GM23248 (cell line): ENCODE measurements around the gene SMPD2. TPM values are rescaled to one million over a fixed set of nuclear protein-coding genes. Genes with fewer than 3 reads are reported as not detected.

Experiments
- DNase-seq: peaks from one replicate; pipeline ENCODE4 v3.0.0-alpha.2; 2015
- H2AFZ ChIP-seq: fragments of 200-600 bp; sonication (generic); 2 replicates; pipeline ENCODE4 v1.6.1; 2016; ENCODE audit warnings: antibody characterized with exemption
- H3F3A ChIP-seq: fragments of 200-600 bp; sonication (generic); 2 replicates; pipeline ENCODE4 v1.6.1; 2016; ENCODE audit warnings: mild to moderate bottlenecking, antibody characterized with exemption, mixed run types; ENCODE audit not compliant: insufficient read depth
- H3K27ac ChIP-seq: fragments of 200-600 bp; sonication (generic); 2 replicates; pipeline ENCODE4 v1.5.1; 2016; ENCODE audit warnings: mild to moderate bottlenecking
- H3K27me3 ChIP-seq: fragments of 200-600 bp; sonication (generic); replicated peaks from 2 replicates; pipeline ENCODE4 v1.6.1; 2016; ENCODE audit warnings: mild to moderate bottlenecking; ENCODE audit not compliant: insufficient read depth
- H3K36me3 ChIP-seq: fragments of 200-600 bp; sonication (generic); 2 replicates; pipeline ENCODE4 v1.6.1; 2016; ENCODE audit warnings: low read depth, mild to moderate bottlenecking
- H3K4me1 ChIP-seq: fragments of 200-600 bp; sonication (generic); 2 replicates; pipeline ENCODE4 v1.6.1; 2016; ENCODE audit warnings: mild to moderate bottlenecking; ENCODE audit not compliant: insufficient read depth
- H3K4me2 ChIP-seq: fragments of 200-600 bp; sonication (generic); one replicate; pipeline ENCODE4 v1.6.1; 2016; ENCODE audit warnings: mild to moderate bottlenecking; ENCODE audit not compliant: unreplicated experiment
- H3K4me3 ChIP-seq: fragments of 200-600 bp; sonication (generic); 2 replicates; pipeline ENCODE4 v1.5.1; 2016; ENCODE audit warnings: mild to moderate bottlenecking
- H3K79me2 ChIP-seq: fragments of 200-600 bp; sonication (generic); 2 replicates; pipeline ENCODE4 v1.6.1; 2016; ENCODE audit warnings: mild to moderate bottlenecking; ENCODE audit not compliant: insufficient read depth
- H3K9ac ChIP-seq: fragments of 200-600 bp; sonication (generic); 2 replicates; pipeline ENCODE4 v1.6.1; 2016; ENCODE audit warnings: mild to moderate bottlenecking
- H3K9me2 ChIP-seq: fragments of 200-600 bp; sonication (generic); 2 replicates; pipeline ENCODE4 v1.6.1; 2016; ENCODE audit warnings: mixed run types, mild to moderate bottlenecking, moderate library complexity; ENCODE audit not compliant: insufficient read depth
- H3K9me3 ChIP-seq: fragments of 200-600 bp; sonication (generic); one replicate; pipeline ENCODE4 v1.6.1; 2017; ENCODE audit warnings: low read depth
- H4K20me1 ChIP-seq: fragments of 200-600 bp; sonication (generic); 2 replicates; pipeline ENCODE4 v1.6.0; 2016; ENCODE audit not compliant: insufficient read depth
- EZH2 ChIP-seq: fragments of 200-600 bp; sonication (generic); IDR thresholded peaks from 2 replicates; pipeline ENCODE4 v1.6.1; 2018; ENCODE audit warnings: antibody characterized with exemption, mild to moderate bottlenecking; ENCODE audit not compliant: insufficient read depth, poor library complexity, severe bottlenecking
- EZH2phosphoT487 ChIP-seq: fragments of 200-600 bp; sonication (generic); IDR thresholded peaks from 2 replicates; pipeline ENCODE4 v1.6.1; 2018; ENCODE audit warnings: antibody characterized with exemption, moderate library complexity, mild to moderate bottlenecking, low read depth; ENCODE audit not compliant: insufficient read depth
- WGBS, 2 experiments: methylation state at CpG; one replicate each; pipeline ENCODE4 v1.1.6; 2015 to 2017; ENCODE audit warnings: low lambda C conversion rate in 2 of 2, low coverage in 1 of 2; ENCODE audit errors: missing lambda C conversion rate in 2 of 2; 5-methylcytosine and 5-hydroxymethylcytosine counted together
- in situ Hi-C: fragments of 300-500 bp; cut with MboI; formaldehyde crosslinking; loops from 2 replicates; pipeline ENCODE4 v1.15.0; 2020
- polyA plus RNA-seq: library from polyadenylated mRNA; unstranded; fragments of >200 nt; fragmentation: Nextera tagmentation; extraction: Ambion mirVana; gene quantifications from 2 replicates; pipeline ENCODE4 v1.2.1, GENCODE V29; 2016
- total RNA-seq: library from RNA; depleted of rRNA; stranded (reverse); fragments of >200 nt; shearing (Covaris generic); gene quantifications from 2 replicates; pipeline ENCODE4 v1.2.3, GENCODE V29; 2014

The SMPD2 gene
- total and polyA plus RNA-seq, 2 experiments from 2014 or later, result 4.5 to 6.4 TPM

DNA sequence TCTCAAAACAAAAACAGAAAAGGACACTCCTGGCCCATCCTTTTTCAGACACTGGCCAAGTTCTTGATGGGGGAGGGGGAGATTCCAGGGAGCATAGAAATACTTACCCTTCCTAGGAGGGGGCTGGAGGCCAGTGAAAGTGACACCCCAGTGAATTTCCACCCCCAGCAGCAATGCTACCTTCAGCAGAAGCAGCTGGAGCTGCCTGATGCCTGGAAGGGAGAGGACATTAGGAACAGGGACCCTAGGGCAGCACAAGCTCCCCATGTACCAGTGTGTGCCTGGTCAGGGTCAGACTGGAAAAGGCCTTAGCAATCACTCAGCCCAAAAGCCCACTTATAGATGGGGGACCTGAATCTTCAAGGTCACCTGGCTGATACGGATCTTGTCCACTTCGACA, 12.6 kb downstream of the SMPD2 start:
- Histone ChIP-seq H3K27me3 (no peaks in the 10 kb centered on the region), H3K36me3 (peaks cover 7% of the 10 kb centered on the region; the same call in 1 of the 2 replicates), H3K9ac (no peak overlapping the region), H3K4me1 (peaks cover 18% of the 10 kb centered on the region), H3K4me3 (no peak overlapping the region), H3K4me2 (no peak overlapping the region), H3F3A (peaks cover 17% of the 10 kb centered on the region), H3K9me2 (no peaks in the 10 kb centered on the region), H3K9me3 (no peaks in the 10 kb centered on the region), H4K20me1 (no peaks in the 10 kb centered on the region), H3K79me2 (peaks cover 18% of the 10 kb centered on the region; the same call in 1 of the 2 replicates), H2AFZ (no peak overlapping the region), H3K27ac (no peak overlapping the region)
- 88 to 94% methylated on average over 2 of the region's 2 CpGs for WGBS, 2 experiments
- no peak for DNase-seq
- no peak for TF ChIP-seq EZH2phosphoT487
- TF ChIP-seq EZH2, result no peak
- in situ Hi-C loops, result no loop called here

DNA sequence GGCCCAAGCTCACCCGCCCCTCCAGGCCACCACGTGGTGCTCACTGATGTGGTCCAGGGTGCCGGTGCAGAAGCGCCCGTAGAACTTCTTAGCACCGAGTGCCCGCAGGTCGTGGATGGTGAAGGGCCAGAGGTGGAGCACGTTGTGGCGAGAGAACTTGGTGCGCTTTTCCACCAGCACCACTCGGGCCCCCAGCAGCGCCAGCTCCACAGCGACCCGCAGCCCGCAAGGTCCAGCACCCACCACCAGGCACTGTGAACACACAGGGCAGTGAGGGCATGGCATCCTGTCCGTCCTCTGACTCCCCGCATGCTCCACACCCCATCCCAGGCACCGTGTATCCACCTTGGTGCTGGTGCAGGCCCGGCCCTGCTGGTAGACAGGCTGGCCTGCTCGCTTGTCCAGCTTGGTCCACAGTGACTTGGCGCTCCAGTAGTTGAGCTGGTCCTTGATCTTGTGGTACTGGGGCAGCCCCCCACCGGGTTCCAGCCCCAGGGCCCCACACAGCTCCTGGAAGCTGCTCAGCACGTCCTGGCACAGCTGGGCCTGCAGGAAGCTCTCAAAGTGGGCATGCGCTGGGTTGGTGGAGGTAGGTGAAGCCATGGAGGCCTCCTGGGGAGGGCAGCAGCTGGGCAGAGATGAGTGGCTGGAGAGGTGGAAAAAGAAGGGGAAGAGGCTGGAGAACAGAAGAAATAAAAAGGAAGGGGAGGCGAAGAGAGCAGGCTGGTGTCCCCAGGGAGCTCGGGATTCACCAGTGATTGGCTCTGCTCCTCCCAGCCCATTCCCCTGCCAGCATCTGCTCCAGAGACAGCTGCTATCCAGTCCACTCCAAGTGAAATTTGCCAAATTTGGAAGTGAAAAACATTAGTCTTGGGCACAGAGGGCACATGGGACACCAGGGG, 13.3 kb downstream of the SMPD2 start:
- H3K9ac ChIP-seq, result peak overlapping the region; percentile 91
- no peaks in the 10 kb centered on the region for H3K9me2 ChIP-seq
- H3K4me1 ChIP-seq, result peaks cover 21% of the 10 kb centered on the region
- H3K36me3 ChIP-seq, result peaks cover 7% of the 10 kb centered on the region; the same call in 1 of the 2 replicates
- H3F3A ChIP-seq, result peaks cover 18% of the 10 kb centered on the region
- H3K79me2 ChIP-seq, result peaks cover 18% of the 10 kb centered on the region; the same call in 1 of the 2 replicates
- peak overlapping the region; percentile 41 for H3K27ac ChIP-seq
- TF ChIP-seq EZH2, result no peak
- no peak for TF ChIP-seq EZH2phosphoT487
- WGBS, 2 experiments, result 82 to 84% methylated on average over 24 to 27 of the region's 27 CpGs
- peak overlapping the region; percentile 82 for H2AFZ ChIP-seq
- H3K9me3 ChIP-seq, result no peaks in the 10 kb centered on the region
- peak overlapping the region; percentile 83 for H3K4me3 ChIP-seq
- H4K20me1 ChIP-seq, result no peaks in the 10 kb centered on the region
- in situ Hi-C loops, result no loop called here
- no peaks in the 10 kb centered on the region for H3K27me3 ChIP-seq
- peak overlapping the region; percentile 63 for H3K4me2 ChIP-seq
- DNase-seq, result peak; percentile 54

- no peak for TF ChIP-seq EZH2phosphoT487
- TF ChIP-seq EZH2, result no peak
- peak overlapping the region; percentile 63 for H3K4me2 ChIP-seq
- H3K9ac ChIP-seq, result peak overlapping the region; percentile 91
- H3K27me3 ChIP-seq, result no peaks in the 10 kb centered on the region
- peak overlapping the region; percentile 83 for H3K4me3 ChIP-seq
- peak; percentile 69 for DNase-seq
- peak overlapping the region; percentile 82 for H2AFZ ChIP-seq
- 2% methylated on average over 34 to 48 of the region's 48 CpGs for WGBS, 2 experiments
- H3K27ac ChIP-seq, result peak overlapping the region; percentile 41
- peaks cover 21% of the 10 kb centered on the region for H3K4me1 ChIP-seq
- no peaks in the 10 kb centered on the region for H3K9me3 ChIP-seq
- H3K9me2 ChIP-seq, result no peaks in the 10 kb centered on the region
- H4K20me1 ChIP-seq, result no peaks in the 10 kb centered on the region
- in situ Hi-C loops, result no loop called here
- peaks cover 18% of the 10 kb centered on the region for H3F3A ChIP-seq
- H3K79me2 ChIP-seq, result peaks cover 18% of the 10 kb centered on the region; the same call in 1 of the 2 replicates
- peaks cover 7% of the 10 kb centered on the region; the same call in 1 of the 2 replicates for H3K36me3 ChIP-seq
Observed at GRCh38 chr6:109454496-109455436, 14.2 kb downstream of the SMPD2 start.

GRCh38 chr6:109455437-109456110, 15.1 kb downstream of the SMPD2 start, which contains the start of gene MICAL1:
Gene MICAL1, minus strand, starts transcription at chr6:109455772. Its CDS starts 1,576 bp downstream, at chr6:109454196.
- Histone ChIP-seq H4K20me1 (no peaks in the 10 kb centered on the region), H3K27ac (peak within 1 kb of the TSS; percentile 93), H3K79me2 (peaks cover 18% of the 10 kb centered on the region; the same call in 1 of the 2 replicates), H3K27me3 (no peaks in the 10 kb centered on the region), H3K9me3 (no peaks in the 10 kb centered on the region), H3K9me2 (no peaks in the 10 kb centered on the region), H3F3A (peaks cover 18% of the 10 kb centered on the region), H3K36me3 (peaks cover 7% of the 10 kb centered on the region; the same call in 1 of the 2 replicates), H3K4me1 (peaks cover 21% of the 10 kb centered on the region), H2AFZ (peak within 1 kb of the TSS; percentile 82), H3K4me3 (peak within 1 kb of the TSS; percentile 83), H3K4me2 (peak within 1 kb of the TSS; percentile 96), H3K9ac (peak within 1 kb of the TSS; percentile 91)
- peak; percentile 86 for DNase-seq
- TF ChIP-seq EZH2phosphoT487, result no peak
- TF ChIP-seq EZH2, result no peak
- in situ Hi-C loops, result no loop called here
- 0% methylated on average over 25 to 38 of the region's 70 CpGs for WGBS, 2 experiments
